D341Med (cell line): ENCODE measurements around the gene DUSP28.

Source experiments
- DNase-seq: peaks from one replicate; pipeline ENCODE4 v3.0.0; 2012; ENCODE audit warnings: low spot score

Gene DUSP28

GRCh38 chr2:240600451-240600961 is 40.3 kb downstream of the DUSP28 start:
- no peak for DNase-seq

DNA sequence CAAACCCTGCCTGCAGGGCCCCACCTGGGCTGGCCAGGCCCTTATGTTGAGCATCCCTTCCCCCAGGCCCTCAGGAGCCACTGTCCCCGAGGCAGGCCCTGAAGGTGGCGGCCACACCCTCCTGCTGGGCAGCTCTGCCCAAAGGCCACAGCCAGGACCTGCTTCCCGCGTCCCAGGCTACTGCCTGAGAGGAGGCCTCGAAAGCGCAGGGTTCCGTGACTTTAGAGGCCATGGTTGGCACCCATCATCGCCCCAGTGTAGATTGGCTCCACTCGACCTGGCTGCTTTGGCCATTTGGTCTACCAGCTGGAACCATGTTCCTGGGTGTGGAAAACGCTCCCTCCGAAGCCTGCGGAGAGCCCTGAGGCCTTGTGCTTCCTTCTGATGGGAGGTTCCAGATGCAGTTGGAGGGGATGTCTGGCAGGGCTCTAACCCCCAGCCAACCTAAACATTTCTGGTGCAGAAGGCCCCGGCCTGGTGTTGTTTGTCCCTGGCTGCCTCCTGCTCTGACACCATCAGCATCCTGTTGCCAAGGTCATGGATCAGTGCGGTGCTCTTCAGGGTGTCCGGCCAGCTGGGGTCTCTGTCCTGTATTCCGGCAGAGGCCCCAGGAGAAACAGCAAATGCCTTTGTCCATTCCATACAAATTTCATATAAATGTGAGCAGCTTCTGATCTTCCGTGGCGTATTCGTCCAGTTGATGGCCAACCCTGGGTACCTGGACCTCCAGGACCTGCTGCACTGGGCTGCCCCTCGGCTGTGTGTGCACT is 41.1 kb downstream of the DUSP28 start:
- DNase-seq = no peak

GRCh38 chr2:240601831-240602160 is 41.6 kb downstream of the DUSP28 start:
- DNase-seq = no peak

DNA sequence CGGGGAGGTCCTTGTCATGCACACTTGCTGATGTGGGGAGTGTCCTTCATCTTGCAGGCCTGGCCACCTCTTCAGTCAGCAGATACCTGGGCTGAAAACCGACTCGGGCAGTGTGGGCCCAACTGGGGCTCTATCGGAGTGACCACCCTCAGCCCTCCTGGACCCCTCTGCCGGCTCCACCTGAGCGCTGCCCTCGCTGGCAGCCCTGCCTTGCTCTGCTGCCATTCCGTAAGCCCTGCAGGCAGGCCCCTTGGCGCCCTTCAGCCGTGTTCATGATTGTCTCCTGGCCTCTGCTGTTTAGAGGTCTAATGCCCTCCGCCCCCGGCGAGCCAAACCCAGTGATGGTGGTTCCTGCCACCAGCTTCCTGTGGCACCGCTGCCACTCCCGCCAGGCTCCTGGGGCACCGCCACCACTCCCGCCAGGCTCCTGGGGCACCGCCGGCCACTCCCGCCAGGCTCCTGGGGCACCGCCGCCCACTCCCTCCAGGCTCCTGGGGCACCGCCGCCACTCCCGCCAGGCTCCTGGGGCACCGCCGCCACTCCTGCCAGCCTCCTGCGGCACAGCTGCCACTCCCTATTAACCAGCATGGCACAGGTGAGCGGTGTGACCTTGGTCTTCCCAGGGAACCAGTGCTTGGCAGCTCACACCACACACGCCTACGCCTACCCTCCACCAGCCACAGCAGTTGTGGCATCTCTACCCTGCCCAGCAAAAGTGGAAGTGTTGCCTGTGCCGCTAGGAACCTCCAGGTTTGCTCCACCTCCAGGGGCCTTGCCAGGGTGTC is 42.3 kb downstream of the DUSP28 start:
- DNase-seq = no peak

- peak; percentile 27 for DNase-seq
Observed at GRCh38 chr2:240603081-240603835, 43.1 kb downstream of the DUSP28 start.

- DNase-seq = peak; percentile 24
Observed at GRCh38 chr2:240603846-240604245, 43.7 kb downstream of the DUSP28 start.

GRCh38 chr2:240604291-240604938 is 44.3 kb downstream of the DUSP28 start:
- peak; percentile 49 for DNase-seq

DNA sequence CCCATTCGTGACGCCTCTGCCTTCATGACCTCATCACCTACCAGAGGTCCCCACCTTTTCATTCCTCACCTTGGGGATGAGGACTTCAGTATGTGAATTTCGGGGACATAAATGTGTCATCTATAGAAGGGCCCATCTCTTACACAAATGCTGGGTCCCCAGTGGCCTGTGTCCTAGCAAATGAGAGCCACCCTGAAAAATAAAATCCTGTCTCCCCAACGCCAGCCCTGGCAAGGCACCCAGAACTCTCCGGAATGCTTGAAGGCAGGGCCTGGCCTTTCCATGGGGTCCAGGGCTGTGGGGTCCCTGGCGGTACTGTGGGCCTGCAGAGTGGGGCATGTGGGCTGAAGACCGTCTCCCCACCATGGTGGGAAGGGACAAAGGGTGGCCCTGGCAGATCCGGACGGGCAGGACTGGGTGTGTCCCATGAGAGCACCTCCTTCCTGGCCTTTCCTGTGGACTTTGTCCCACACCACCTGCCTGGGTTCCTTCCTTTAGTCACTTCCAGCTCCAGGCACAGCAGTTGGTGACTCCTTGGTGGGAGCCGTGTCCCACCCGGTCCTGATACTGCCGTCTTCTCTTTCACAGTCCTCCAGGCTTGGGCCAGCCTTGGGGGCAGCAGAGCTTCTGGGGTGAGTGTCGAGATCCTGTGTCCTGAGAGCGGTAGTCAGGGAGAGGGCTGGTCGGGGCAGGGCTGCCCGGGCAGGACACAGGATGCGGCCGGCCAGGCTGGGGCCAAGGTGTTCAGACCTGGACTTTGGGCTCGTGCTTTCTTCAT is 45.0 kb downstream of the DUSP28 start:
- DNase-seq = peak; percentile 22

DNA sequence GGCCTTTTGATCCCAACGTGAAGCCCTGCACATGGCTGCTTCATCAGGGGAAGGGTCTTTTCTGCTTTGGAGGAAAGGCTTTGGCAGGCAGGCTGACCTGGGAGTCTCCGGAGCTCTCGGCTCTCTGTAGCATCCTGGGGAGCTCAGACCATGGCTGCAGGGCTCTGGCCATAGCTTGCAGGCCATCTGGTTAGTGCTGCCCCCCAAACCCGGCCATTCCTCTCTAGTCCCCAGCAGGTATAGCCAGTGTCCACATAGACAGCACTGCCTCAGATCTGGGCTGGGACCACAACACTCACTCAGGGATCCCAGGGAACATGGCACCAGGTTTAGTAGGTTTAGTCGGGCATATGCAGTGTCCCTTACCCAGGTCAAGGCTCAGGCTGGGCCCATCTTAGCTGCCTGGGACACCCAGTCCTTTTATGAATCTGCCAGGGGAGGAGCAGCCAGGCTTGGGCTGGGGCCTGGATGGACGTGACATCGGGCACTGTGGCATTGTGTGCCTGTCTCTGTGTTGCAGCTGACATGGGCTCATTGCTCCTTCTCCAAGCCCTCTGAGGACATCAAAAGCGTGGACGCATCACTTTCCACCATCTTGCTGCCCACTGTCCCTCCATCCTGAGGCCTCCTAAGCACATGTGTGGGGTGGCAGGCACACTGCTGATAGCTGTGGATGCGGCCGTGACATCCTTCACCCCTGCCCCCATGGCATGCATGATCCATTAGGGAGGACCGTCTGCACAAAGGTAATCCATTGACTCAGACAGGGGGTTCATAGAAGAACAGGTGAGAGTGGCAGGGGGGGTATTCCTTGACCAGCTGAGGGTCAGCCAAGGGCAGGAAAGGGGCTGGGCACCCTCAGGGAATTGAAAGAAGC is 45.9 kb downstream of the DUSP28 start:
- DNase-seq = peak; percentile 10

DNA sequence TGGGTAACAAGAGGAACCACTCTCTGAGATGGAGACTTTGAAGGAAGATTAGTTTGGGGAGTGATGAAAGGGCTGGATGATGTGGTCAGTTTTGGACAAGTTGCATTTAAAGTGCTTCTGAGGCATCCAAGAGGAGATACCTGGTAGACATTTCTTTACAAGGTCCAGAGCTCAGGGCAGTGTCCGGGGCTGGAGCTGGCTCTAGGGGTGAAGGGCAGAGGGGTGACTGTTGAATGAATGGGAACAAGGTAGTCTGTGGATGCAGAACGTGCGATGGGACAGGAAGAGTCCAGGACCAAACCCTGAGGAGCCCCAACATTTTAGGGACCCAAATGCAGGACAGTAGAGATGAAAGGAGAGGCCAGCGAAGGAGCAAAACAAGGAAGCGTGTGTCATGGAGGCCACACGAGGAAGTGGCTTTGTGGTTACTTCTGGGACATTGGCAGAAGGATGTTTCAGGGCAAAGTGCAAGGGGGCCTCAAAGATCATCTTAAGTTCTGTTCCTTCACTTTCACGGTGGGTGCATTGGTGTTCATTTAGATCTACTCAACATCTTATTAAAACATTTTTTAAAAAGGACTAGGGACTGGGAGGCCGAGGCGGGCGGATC is 51.5 kb downstream of the DUSP28 start:
- DNase-seq = no peak
